ENCODE data around the gene CPXM1.

Gene CPXM1

DNA sequence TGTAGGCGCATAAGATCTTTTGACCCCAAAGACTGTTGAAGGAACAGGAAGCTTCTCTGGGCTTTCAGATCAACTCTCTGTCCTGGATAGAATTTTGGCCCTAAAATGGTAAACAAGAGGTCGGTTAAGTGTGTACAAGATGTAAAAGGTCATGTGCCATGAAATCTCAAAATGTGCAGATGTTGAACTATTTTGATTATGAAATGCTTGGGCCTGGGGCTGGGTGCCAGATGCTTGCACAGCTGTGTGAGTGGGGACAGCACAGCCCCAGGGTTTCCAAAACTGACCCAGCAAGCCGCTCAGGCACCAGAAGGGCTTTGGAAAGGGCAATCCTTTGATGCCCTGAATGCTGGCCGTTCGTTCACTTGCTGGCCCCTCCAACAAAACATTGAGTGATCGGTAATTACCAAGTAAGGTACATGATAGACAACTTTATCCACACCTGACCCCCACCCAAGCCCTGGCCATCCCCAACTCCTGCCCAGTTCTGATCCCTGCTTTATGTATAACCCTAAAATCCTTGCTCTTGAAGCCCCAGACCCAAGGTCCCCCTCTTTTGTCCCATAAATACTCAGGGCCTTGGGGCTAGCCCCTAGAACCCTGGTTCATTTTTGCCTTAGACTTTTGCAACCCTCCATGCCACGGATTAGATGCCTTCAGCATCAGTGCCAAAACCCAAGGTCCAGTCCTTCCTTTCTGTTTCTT, 17.6 kb upstream of the CPXM1 start:
- H3K9me3 ChIP-seq (ENCODE audit: severe bottlenecking), result no peaks in the 10 kb centered on the region
- H3K4me1 ChIP-seq (ENCODE audit: insufficient read depth, poor library complexity, severe bottlenecking), result peaks cover 13% of the 10 kb centered on the region
- TF ChIP-seq, protein P1, sequence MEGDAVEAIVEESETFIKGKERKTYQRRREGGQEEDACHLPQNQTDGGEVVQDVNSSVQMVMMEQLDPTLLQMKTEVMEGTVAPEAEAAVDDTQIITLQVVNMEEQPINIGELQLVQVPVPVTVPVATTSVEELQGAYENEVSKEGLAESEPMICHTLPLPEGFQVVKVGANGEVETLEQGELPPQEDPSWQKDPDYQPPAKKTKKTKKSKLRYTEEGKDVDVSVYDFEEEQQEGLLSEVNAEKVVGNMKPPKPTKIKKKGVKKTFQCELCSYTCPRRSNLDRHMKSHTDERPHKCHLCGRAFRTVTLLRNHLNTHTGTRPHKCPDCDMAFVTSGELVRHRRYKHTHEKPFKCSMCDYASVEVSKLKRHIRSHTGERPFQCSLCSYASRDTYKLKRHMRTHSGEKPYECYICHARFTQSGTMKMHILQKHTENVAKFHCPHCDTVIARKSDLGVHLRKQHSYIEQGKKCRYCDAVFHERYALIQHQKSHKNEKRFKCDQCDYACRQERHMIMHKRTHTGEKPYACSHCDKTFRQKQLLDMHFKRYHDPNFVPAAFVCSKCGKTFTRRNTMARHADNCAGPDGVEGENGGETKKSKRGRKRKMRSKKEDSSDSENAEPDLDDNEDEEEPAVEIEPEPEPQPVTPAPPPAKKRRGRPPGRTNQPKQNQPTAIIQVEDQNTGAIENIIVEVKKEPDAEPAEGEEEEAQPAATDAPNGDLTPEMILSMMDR (IDR thresholded peaks at IDR 0.05; ENCODE audit: poor library complexity, severe bottlenecking), result no peak
- H3K27ac ChIP-seq (ENCODE audit: poor library complexity, severe bottlenecking), result no peak overlapping the region
- H3K36me3 ChIP-seq (ENCODE audit: low read depth), result no peaks in the 10 kb centered on the region
- DNase-seq (ENCODE audit: low spot score) (no peak), ATAC-seq (ENCODE audit: low read depth) (no peak)
- no peak overlapping the region for H3K4me3 ChIP-seq (ENCODE audit: severe bottlenecking)
- peaks cover 7% of the 10 kb centered on the region for H3K27me3 ChIP-seq (ENCODE audit: insufficient read depth, poor library complexity, severe bottlenecking)

DNA sequence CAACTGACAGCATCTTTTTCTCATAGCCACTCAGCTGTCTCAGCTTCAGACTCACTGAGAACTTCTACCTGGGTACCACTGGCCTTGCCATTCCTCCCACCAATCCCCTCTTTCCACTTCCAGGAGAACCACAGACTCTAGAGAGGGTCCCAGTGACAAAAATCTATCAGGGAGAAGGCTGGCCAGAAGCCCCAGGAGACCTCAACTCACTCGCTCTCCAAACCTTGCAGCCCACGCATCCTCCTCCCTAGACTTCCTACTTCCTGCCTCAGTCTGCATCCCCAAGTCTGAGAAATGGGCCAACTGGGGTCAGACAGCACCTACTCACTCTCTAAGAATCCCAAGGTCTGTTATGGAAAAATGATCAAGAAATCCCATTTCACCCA, 16.9 kb upstream of the CPXM1 start:
- ATAC-seq (ENCODE audit: low read depth), result no peak
- Histone ChIP-seq H3K9me3 (ENCODE audit: severe bottlenecking) (peaks cover 3% of the 10 kb centered on the region), H3K4me1 (ENCODE audit: insufficient read depth, poor library complexity, severe bottlenecking) (peaks cover 13% of the 10 kb centered on the region), H3K27me3 (ENCODE audit: insufficient read depth, poor library complexity, severe bottlenecking) (peaks cover 7% of the 10 kb centered on the region), H3K36me3 (ENCODE audit: low read depth) (no peaks in the 10 kb centered on the region), H3K4me3 (ENCODE audit: severe bottlenecking) (no peak overlapping the region), H3K27ac (ENCODE audit: poor library complexity, severe bottlenecking) (no peak overlapping the region)
- TF ChIP-seq, protein P1 (IDR thresholded peaks at IDR 0.05; ENCODE audit: poor library complexity, severe bottlenecking), result no peak
- no peak for DNase-seq (ENCODE audit: low spot score)

DNA sequence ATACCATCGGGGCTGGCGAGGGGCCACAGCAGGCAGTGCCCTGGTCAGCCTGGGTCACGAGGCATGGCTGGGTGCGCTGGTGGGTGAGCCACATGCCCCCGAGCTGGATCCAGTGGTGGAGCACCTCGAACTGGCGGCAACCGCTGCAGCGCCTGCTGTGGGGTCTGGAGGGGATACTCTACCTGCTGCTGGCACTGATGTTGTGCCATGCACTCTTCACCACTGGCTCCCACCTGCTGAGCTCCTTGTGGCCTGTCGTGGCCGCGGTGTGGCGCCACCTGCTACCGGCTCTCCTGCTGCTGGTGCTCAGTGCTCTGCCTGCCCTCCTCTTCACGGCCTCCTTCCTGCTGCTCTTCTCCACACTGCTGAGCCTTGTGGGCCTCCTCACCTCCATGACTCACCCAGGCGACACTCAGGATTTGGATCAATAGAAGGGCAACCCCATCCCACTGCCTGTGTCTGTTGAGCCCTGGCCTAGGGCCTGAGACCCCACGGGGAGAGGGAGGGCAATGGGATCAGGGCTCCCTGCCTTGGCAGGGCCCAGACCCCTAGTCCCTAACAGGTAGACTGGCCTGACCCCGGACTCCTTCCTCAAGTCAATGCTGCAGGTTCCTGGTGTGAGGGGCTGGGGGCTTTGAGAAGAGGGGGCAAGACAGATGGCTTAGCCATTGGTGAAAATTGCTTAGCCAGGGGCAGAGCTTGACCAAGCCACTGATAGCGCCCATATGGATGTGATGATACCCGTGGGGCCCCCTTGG, 16.3 kb upstream of the CPXM1 start:
- DNase-seq (ENCODE audit: low spot score) (no peak), ATAC-seq (ENCODE audit: low read depth) (no peak)
- no peak overlapping the region for H3K4me3 ChIP-seq (ENCODE audit: severe bottlenecking)
- H3K4me1 ChIP-seq (ENCODE audit: insufficient read depth, poor library complexity, severe bottlenecking), result peaks cover 13% of the 10 kb centered on the region
- TF ChIP-seq, protein P1 (IDR thresholded peaks at IDR 0.05; ENCODE audit: poor library complexity, severe bottlenecking), result peak; percentile 10
- H3K27me3 ChIP-seq (ENCODE audit: insufficient read depth, poor library complexity, severe bottlenecking), result peaks cover 3% of the 10 kb centered on the region
- H3K9me3 ChIP-seq (ENCODE audit: severe bottlenecking), result peaks cover 8% of the 10 kb centered on the region
- no peak overlapping the region for H3K27ac ChIP-seq (ENCODE audit: poor library complexity, severe bottlenecking)
- H3K36me3 ChIP-seq (ENCODE audit: low read depth), result no peaks in the 10 kb centered on the region

DNA sequence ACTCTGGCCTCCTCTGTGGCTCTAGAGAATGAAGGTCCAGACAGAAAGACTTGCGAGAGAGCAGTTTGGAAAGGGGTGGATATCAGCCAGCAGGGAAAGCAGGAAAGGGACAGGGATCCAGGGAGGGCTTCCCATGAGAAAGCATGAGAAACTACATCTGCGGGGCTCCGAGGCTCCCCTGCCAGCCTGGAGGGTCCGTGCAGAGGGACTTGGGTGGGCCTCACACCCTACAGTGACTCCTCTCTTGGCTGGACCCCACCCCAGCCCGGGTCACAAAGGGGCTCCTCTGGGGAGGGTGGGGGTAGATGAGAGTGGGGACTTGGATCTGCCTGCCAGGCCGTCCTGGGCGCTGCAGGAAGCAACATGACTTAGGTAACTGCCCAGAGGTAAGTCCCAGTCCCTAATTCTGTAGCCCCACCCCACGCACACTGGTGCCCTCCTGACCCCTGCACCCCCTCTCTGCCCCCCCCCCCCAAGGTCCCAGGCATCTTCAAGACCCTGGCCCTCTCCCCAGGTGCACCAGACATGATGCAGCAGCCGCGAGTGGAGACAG, 15.7 kb upstream of the CPXM1 start, which contains the start of gene TMEM239:
Gene TMEM239 (plus strand): TSS at position 335 of the 553 bp plus-strand sequence. CDS start 191 bp downstream, at position 526.
- H3K27ac ChIP-seq (ENCODE audit: poor library complexity, severe bottlenecking), result peak within 1 kb of the TSS; percentile 62
- ATAC-seq (ENCODE audit: low read depth) (no peak), DNase-seq (ENCODE audit: low spot score) (no peak)
- peaks cover 13% of the 10 kb centered on the region for H3K4me1 ChIP-seq (ENCODE audit: insufficient read depth, poor library complexity, severe bottlenecking)
- H3K9me3 ChIP-seq (ENCODE audit: severe bottlenecking), result peaks cover 8% of the 10 kb centered on the region
- no peaks in the 10 kb centered on the region for H3K27me3 ChIP-seq (ENCODE audit: insufficient read depth, poor library complexity, severe bottlenecking)
- H3K36me3 ChIP-seq (ENCODE audit: low read depth), result no peaks in the 10 kb centered on the region
- TF ChIP-seq, protein P1 (IDR thresholded peaks at IDR 0.05; ENCODE audit: poor library complexity, severe bottlenecking), result no peak
- H3K4me3 ChIP-seq (ENCODE audit: severe bottlenecking), result no peak within 1 kb of the TSS

Measured in RWPE2 (cell line).